HG02970 (cell line): ENCODE data around the gene SLC46A2.

ENCODE experiments used
- ATAC-seq: cut with Tn5 transposase; IDR thresholded peaks from one replicate; pipeline ENCODE4 v1.9.1; 2021; ENCODE audit warnings: mild to moderate bottlenecking, moderate library complexity, moderate number of reproducible peaks; ENCODE audit not compliant: unreplicated experiment, low FRiP score

The SLC46A2 gene

DNA sequence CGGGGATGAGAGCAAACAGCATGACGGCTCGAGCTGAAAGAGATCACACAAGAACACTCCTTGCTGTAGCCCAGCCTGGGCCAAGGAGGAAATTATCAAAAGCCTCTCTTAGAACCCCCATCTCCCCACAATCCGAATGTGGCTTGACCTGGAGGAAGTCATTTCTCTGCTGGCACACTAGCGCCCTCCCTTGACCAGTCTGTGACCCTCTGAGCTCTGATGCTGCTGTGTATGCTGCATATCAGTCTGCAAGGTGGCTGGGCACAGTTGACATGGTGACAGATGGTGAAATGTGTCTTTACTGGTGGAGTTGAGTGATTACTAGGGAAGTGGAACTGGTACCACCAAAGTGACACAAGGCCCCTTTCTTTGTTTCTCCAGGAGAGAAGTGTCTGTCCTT is 3.3 kb downstream of the SLC46A2 start:
- ATAC-seq: no peak

DNA sequence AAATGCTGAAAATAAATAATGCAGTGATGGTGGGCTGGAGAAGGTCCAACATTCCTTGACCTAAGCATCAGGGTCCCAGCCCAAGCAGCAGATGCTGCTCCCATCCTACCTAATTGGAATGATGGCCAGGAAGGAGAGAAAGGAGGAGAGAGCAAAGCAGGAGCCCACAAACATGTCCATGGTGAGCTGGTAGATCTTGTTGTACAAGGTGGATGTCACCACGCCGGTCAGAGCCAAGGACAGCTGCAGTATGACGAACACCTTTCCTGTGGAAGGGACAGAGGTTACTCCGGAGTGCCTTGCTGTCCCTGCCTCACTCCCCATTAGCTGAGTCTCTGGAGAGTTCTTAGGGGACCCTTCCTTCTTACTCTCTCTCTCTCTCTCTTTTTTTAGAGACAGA is 4.3 kb downstream of the SLC46A2 start:
- no peak for ATAC-seq

DNA sequence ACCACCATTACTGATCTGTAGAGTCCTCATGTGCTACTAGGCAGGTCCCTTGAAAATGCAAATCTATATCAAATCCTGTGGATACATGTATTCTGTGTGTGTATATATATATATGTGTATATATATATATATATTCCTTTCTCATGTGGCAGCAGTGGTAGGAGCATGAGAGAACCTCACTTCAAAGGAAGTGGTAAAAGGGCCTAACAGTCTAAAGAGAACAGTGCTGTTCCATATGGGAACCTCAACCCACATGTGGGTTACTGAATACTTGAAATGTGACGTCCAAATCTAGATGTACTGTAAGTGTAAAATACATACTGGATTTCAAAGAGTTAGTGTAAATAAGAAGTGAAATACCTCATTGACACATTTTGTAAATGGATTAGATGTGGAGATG is 5.4 kb downstream of the SLC46A2 start:
- no peak for ATAC-seq

DNA sequence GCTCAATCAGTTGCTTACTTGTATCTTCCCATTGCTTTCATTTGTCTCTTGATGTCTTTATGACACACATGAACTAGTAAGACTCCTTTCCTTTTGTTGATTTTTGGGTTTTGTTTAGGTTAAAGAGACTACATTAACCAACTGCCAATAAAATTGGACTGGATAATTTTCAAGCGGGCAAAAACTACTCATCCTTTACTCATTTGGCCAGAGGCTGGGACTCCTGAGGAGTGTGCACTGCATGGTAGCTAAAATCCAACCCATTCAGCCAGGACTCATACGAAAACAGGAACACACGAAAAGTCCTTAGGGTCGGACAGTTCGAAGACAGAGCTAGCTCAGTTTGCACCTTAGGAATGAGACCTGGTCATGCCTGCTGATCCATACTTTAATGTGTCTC is 6.0 kb downstream of the SLC46A2 start:
- no peak for ATAC-seq

DNA sequence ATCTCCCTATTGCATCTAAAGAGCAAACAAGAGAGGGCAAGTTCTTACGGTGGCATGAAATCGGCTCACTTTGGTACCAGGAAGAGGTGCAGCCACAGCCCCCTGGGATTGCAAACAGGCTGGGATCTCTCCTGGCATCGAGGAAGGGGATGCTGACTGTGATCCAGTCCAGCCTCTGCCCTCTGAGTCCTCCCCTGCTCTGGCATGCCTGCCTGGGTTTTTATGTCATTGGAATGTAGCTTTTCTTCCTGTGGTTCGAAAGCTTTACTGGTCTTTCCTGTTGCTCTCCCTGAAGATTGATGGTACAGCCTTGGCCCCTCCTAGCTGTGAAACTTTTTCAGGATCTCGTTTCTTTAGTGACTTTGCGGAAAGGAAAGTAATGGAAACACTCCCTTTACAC is 6.6 kb downstream of the SLC46A2 start:
- ATAC-seq: no peak

DNA sequence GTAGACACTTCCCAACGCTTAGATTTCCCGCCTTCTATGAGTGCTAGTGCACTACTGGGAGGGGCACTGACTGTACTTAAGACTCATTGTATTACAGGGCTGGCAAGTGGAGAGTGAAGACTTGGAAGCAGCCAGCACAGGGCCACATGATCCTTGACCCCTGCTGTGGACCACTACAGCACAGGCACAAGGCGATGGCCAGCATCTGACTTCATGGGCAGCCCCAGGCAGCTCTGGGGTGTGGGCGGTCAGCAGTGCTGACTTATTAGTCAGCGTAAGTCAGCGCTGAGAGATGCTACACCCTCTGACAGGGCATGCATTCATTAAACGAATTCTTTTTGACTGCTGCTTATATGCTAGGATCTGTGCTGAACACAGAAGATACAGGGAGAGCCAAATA is 9.3 kb downstream of the SLC46A2 start:
- ATAC-seq: no peak

DNA sequence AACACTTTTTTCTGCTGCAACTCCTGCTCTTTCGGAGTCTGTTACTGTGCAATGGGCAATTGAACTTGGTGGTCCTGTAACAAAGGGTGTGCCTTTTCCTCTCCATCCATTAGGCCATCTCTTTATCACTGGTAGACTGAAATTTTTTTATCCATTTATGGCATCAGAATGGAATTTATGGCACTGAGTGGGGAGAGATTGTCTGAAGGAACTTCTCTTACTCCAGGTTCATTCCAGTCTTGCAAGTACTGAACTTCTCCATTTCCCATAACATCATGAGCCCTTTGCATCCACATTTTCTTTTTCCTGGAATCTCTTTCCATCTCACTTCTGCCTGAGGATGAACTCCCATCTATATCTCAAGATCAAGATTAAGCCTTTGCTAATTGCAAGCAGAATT is 10.0 kb downstream of the SLC46A2 start:
- ATAC-seq: no peak

DNA sequence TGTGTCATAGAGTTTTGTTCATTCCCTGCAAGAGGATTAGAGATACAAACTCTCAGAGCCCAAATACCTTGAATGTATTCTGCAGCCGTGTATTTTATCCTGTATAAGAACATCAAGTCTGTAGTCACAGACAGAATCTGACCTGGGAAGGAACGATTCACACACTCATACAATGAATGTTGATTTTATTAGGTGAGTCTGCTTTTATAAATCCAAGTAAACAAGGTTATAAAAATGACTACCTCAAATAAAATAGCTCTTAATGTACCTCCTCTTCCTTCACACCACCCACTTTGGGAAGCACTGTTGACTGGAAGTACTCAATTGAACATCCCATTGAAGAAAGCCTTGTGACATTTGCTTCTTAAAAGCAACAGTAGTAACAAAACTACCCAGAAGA is 11.9 kb downstream of the SLC46A2 start:
- no peak for ATAC-seq

DNA sequence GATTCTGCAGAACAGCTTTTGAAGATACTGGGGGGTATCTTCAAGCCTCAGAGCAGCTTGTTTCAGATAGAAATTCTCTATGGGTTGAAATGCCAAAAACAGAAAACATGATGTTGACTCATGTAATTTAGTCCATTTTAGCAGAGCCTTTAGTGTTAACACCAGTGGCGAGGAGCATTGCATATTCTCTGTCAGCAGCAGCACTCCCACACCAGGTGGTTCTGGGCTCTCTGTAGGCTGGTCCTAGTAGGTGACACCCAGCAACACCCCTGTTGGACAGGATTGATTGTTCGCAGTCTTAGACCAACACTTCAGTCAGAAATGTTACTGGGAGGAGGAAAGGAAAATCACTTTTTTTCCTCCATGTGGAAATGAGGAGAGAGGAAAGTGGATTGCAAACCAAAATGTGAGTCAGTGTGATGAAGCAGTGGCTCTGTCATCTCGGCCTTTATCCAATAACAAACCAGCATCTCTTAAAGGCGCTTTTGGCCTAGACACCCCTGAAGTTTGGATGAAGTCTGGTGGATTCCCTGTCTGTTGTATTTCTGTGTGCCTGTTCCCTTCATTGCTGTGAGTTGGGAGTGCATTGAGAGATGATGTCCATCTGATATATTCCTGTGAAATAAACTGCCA is 16.8 kb downstream of the SLC46A2 start:
- ATAC-seq: no peak

DNA sequence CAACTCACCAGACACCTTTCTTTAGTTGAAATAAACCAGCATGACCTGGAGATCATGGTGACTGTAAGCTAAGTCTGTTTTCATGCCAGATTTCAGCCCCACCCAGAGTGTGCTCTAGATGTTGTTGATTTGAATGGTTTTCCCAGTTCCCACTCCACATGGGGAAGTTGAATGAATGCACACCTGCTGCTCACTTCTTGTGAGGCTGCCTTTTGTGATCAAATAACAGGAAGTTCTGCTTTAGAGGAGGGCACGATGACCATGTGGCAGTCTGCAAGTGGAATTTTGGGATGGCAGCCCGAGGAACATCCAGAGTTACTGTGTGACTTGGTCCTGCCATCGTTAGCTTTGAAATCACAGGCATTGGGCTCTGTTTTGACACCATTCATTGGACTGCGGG is 18.7 kb downstream of the SLC46A2 start:
- no peak for ATAC-seq

DNA sequence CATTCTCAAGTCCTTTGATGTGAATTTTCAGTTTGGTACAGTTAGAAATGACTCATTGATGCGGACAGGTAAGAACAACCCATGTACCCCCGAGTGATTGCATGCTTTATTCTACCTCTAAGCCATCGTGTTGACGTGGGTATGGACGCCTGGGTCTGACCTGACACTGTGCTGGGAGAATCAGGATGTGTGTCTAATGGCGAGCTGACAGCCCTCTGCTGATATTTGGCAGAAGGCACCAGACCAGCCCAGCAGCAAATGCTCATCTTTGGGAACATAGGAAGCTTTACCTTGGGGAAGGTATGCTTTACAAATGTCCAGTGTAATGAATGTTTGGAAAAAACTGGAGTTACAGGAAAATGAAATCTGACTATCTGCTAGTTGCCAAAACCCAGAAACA is 20.1 kb downstream of the SLC46A2 start:
- ATAC-seq: no peak

DNA sequence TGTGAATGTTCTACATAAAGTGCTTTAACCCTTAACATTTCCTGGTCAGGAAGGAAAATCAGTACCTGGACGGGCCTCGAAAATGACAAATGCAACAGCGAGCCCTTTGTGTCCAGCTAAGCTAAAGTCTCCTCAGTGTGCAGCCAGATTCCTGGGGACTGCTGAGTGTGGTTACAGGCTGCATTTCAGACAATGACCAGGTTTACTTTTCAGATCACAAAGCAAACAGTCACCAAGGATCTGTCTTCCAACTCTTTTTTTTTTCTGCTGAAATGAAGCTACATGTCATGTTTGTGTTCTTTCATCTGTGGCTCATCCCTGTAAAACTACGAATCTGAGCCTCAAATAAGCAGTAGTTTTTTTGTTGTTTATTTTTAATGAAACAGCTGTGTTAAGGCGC is 20.8 kb downstream of the SLC46A2 start:
- ATAC-seq: no peak

DNA sequence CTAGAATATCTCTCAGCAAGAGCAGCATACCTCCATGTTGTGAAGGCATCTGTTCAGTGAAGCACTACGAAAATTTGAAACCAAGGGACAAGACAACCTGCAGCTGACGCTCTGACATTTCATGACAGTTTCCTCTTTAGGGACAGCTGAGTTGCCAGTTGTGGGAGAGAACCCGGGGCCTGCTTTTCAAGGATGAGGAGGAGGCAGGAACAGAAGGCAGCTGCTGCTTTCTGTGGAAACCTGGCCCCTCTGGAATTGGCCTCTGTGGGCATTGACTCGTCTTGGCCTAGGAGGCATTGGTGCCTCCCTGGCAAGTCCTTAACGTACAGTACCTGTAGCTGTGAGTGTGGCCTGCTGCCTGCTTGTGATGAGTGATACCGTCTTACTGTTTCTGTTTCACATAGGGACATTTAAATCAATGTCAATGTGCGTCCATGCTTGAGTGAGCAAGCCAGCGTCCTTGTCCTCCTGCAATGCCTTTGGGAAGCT is 21.6 kb downstream of the SLC46A2 start:
- ATAC-seq: no peak

DNA sequence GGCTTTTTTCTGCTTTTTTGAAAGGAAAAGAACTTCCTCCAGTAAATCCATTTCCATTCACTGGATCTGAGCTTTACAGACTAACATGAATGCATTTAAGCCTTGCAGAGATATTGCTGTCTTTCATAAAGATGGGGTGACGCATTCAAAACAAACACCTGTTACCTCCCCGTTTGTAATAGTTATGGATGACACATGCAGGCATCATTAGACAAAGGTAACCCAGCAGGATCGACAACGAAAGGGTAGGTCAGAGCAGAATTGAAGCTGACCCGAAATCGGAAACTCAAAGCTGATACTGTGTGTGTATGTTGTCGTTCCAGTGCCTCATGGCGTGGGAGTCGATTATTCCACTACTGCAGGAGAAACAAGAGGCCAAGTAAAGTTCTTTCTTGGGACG is 22.2 kb downstream of the SLC46A2 start:
- no peak for ATAC-seq

DNA sequence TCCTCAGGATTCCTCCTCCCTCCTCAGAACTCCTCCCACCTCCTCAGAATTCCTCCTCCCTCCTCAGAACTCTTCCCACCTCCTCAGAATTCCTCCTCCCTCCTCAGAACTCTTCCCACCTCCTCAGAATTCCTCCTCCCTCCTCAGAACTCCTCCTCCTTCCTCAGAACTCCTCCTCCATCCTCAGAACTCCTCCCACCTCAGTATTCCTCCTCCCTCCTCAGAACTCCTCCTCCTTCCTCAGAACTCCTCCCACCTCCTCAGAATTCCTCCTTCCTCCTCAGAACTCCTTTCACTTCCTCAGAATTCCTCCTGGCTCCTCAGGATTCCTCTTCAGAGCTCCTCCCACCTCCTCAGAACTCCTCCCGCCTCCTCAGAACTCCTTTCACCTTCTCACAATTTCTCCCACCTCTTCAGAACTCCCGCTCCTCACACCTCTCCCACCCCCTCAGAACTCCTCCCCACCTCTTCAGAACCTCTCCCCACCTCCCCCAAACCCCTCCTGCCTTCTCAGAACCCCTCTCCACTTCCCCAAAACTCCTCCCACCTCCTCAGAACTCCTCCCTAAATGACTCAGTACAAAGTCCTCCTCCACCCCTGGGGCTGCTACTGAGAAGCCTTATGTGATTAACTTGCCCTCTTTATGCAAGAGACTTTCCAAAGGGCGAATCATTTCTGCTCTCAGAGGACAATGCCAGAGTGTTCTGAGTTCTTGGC is 23.2 kb downstream of the SLC46A2 start:
- ATAC-seq: no peak

DNA sequence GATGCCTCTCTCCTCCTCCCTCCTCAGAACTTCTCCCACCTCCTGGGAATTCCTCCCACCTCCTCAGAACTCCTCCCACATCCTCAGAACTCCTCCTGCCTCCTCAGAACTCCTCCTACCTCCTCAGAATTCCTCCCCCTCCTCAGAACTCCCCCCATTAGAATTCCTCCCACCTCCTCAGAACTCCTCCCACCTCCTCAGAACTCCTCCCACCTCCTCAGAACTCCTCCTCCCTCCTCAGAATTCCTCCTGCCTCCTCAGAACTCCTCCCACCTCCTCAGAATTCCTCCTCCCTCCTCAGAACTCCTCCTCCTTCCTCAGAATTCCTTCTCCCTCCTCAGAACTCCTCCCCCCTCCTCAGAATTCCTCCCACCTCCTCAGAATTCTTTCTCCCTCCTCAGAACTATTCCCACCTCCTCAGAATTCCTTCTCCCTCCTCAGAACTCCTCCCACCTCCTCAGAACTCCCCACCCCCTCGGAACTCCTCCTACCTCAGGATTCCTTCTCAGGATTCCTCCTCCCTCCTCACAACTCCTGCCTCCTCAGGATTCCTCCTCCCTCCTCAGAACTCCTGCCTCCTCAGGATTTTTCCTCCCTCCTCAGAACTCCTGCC is 23.9 kb downstream of the SLC46A2 start:
- ATAC-seq: no peak

DNA sequence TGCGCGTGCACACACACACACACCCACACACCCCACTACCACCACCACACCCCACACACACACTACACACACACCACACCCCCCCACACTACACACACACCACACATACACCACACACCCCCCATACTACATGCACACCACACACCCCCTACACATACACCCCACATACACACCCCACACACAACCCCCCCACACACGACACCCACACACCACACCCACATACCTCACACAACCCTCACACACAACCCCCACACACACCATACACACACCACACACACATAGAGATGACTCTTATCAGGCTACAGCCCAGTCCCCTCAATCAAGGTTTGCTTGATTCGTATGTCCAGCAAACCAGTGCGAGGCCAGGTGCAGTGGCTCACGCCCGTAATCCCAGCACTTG is 25.7 kb downstream of the SLC46A2 start:
- no peak for ATAC-seq

DNA sequence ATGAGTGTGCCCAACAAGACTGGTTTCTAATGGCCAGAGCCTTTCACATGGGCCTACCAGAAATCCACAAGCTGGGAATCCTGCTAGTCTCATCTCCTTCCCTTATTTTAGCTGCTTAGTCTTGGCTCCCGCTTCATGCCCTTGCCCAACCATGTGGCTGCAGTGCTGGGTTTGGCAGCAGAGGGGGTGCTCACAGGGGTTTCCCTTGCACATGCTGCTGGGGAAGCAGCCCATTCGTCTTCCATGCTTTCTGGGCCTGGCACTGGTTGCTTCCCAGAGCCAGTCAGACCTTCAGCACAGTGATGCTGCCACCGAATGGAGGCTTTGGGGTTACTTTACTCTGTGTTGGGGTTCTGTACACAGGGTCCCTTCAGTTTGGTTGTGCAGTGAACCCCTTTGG is 26.3 kb downstream of the SLC46A2 start:
- no peak for ATAC-seq

DNA sequence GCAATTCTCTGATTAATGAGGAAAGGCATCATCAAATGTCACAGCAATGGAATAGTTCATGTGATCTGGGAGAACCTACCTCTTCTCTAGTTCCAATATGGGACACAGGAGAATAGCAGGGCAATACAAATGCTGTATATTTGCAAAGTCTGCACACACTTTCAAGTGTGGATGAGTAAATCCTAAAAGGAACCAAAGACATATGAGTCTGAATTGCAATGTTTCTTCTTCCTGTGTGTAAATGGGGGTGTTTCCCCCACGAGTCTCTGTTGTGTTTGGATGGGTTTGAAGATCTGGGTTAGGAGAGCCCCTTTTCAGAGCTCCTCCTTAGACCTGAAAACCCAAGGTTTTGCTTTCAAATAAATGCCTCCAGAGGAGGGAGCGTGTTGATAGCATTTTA is 26.9 kb downstream of the SLC46A2 start:
- no peak for ATAC-seq

DNA sequence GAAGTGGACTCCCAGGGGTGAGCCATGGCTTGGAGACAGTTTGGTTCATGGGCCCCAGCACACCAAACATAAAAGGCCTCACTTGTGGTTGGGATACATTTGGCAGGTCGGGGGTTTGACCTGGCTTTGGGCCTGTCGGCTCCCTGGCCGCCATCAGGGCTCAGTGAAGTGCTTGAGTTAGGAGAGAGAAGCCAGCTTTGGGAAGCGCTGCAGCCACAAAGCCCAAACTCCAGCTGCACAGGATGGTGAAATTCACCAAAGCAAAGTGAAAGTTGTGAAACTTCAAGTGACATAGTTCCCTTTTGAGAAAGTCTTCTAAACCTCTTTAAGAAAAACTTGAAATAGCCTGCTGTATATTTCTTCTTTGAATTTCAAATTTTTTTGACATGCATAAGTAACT is 27.5 kb downstream of the SLC46A2 start:
- no peak for ATAC-seq

DNA sequence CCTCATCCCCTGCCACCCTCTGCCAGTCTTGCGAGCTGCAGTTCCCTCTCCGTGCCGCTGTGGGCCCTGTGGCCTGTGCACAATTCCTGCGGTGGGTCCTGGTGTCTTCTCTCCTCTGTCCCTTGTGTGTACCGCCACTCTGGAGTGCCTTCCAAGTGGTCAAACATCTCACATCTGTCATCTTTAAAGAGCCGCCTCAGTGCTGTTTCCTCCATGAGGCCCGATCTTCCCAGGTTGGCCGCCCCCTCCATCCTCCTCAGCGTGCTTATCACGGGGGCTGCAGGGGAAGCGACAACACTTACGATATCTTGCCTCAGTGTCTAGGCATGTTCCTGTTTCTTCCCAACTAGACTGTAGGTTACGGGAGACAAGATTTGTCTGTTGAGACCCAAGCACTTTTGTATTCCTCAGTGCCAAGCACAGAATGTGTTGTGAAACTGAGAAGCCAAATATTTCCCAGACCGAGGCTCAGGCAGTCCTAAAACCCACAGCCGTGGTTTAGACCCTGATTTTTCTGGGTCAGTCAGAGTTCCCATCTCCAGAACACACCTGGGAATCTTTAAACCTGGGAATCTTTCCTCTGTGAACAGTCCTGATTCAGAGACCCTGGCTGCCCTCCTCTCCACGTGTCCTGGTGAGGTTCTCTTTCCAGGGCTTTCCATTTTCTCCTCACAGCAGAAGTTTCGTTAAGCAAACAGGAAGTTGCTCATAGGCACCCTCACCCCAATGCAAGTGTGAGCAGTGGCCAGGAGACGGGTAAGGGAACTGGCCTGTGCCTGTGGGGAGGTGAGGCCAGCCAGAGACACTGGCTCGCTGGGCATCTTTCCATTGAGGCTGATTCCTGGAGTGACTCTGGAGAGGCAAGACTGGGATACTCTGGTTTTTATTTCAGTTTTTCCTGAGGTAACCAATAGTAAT is 28.8 kb downstream of the SLC46A2 start:
- ATAC-seq: no peak
